H54 (cell line): Measurements from ENCODE around the gene OLFM3.

Experiments used
- DNase-seq: peaks from one replicate; pipeline ENCODE4 v3.0.0; 2011; ENCODE audit warnings: low spot score, mixed read lengths; ENCODE audit not compliant: insufficient read length
- FAIRE-seq: peaks from 3 replicates; lab custom pipeline; 2011; peaks lifted over from hg19 to GRCh38; lab: Jason Lieb, UNC
- POLR2A ChIP-seq: IDR thresholded peaks from 2 replicates; pipeline ENCODE4 v1.6.1; 2011; ENCODE audit warnings: low read depth, mild to moderate bottlenecking, low read length

OLFM3 gene

DNA sequence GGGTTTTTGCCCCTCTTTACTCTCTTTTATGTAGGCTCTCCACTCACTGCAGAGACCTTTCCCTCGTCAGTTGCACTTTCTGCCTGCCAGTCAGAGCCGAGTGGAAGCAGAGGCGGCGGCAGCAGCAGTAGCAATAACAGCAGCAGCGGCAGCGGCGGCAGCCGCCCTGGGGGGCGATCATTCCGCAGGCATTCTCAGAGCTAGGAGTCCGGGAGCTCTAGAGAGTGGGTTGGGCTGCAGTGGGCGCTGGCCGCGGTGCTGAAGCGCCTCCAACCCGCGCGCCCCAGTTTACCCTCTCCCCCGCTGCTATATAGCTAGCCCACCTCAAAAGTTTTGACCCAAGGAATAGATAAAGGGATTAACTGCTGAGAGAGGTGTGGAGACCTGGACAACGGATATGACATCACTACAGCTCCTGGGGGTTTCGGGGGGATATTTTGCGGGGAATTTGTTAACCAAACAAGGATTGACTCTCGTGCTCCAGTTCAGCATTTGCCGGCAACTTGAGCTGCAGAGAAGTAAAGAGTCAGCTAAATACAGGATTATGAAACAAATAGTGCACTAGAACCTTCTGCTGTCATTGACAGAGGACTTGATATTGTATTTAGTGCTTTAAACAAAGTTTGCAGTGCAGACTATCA is at the start of gene OLFM3:
OLFM3 (minus strand) TSS at position 102 of the 641 bp plus-strand sequence.
- DNase-seq: no peak

DNA sequence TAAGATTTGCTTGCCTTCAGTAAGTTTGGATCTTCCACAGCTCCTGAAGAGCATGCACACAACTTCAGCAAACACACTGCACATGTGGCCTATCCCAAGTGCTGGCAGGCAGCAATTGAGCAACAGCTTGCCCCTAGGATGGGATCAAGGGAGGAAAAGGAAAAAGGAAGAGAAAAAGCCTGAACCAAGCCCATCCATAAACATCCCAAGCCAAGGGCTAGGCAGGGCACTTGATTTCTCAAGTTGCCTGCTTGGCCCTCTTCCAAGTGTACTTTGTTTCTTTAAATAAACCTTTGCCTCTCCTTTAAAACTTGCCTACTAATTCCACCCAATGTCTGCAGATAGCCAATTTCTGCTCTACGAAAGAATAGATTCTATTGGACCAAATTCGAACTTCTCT is 49.0 kb upstream of the OLFM3 start:
- TF ChIP-seq POLR2A: no peak
- FAIRE-seq (no peak), DNase-seq (no peak)

More for the DNA sequence above, at the start of gene OLFM3:
- TF ChIP-seq POLR2A: no peak
- FAIRE-seq: no peak

DNA sequence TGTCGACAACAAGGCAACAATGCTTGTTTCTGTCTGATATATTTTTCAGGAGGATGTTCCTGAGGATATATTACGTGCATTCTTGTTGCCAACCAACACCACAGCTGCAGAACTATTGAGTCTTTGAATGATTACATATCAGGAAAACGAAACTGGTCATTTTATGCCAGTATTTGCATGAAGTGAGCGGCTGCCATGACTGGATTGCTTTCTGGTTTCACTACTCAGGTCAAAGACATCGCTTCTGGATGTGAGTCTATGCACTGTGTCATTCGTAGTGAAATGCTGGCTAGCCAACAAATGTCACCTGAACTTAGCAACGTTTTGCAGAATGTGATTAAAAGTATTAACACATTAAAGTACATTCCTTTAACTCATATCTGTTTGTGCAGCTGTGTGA is 35.8 kb upstream of the OLFM3 start:
- DNase-seq: no peak
- FAIRE-seq: no peak
- TF ChIP-seq POLR2A: no peak

DNA sequence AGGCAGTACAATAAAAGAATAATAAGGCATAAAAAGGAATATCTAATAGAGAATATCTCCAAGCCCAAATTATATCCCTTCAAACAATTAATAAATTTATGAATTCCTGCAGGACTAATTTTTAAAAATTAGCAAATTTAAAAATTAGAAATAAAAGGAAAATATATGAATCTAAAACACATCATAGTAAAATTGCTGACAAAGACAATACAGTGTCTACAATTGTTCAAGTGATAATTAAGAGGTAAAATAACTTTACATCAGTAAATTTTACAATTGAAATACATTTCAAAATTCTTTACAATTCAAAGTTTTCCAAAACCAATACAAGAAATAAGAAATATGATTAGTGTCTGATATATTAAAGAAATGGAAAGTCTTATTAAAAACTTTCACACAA is 22.8 kb upstream of the OLFM3 start:
- FAIRE-seq (no peak), DNase-seq (no peak)
- no peak for TF ChIP-seq POLR2A

GRCh38 chr1:102015728-102016127 is 19.0 kb upstream of the OLFM3 start:
- DNase-seq (no peak), FAIRE-seq (no peak)
- TF ChIP-seq POLR2A: no peak

GRCh38 chr1:102002057-102002456 is 5.3 kb upstream of the OLFM3 start:
- no peak for TF ChIP-seq POLR2A
- DNase-seq: no peak
- FAIRE-seq: no peak

DNA sequence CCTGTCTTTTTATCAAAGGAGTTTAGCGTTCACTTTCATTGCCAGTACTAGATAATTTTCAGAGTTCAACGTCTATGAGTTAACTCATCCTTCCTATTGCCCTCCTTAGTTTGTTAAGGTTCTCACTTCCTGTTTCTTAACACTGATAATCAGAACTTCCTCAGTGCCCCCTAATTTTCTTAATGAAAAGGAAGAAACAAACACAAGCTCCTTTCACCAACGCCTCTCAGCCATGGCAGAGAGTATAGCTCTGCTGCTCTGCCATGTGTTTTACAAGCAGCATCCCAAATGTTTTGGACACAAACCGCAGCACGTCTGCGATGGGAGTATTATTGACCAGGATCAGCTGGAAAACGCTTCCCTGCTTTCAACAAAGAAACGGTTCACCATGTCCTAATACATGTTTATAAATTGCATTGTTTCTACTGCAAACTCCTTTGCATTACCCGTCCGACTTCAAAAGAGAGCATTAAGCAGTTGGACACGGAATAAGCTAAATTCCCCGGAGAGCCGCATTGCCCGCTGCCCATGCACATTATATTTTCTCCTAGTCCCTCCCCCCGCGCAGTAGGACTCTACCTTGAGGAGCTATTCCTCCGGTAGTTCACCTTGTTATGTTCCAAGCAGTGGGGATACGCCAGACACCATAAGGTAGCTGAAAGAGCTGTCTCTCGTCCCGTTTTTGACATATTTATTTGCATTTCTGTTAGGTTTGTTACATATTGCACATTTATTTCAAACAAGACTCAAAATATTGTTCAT is 561 bp downstream of the OLFM3 start:
- FAIRE-seq (no peak), DNase-seq (no peak)
- TF ChIP-seq POLR2A: no peak

- TF ChIP-seq POLR2A: no peak
- DNase-seq (no peak), FAIRE-seq (no peak)
Measured at GRCh38 chr1:101993710-101994109, 3.0 kb downstream of the OLFM3 start.

DNA sequence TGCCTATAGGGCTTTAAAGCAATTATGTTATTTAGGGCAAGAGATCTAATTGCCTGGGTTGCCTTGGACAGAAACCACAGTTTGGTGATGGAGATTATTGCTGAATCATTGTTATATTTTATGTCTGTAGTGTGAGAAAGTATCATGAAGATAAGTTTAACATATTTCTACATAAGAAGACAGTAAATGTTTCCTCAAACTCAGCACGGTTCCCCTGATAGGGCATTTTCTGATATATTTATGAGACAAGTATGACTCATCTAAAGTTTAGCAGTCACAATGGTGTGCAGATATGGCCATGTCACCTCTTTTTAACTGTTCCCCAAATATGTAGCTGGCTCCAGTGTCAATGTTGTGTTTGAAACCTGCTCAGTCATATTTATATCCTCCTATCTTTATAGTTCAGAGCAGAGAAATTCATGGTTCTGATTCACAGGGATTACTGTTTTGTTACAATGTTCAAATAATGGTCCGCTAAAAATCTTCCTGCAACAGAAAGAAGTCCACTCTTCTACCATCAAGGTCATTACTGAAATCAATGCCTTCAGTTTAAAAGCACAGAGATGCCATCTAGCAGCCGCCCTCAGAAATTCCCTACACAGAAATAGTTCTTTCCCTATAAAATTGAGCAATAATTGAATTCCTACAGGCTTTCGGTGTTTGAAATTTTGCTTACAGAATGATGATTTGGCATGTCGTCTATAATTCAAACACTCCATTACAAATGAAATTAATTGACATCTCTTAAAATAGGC is 3.7 kb downstream of the OLFM3 start:
- DNase-seq (no peak), FAIRE-seq (no peak)
- no peak for TF ChIP-seq POLR2A

DNA sequence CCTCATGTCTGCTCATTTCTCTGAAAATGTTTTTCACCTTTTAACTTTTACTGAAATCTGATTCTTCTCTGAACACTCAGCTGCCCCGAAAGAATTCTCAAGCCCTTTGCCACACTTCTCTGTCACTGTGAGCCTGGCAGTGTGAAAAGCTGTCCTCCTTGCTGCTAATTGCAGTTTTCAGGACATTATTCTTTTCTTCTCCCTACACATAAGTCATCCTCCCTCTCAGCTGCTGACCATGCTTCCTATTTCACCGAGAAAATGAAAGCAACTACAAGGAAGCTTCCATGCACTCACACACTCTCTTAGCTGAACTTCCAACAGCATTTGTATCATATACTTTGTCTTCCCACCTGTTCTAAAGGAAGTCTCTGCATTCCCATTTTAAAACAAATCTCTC is 15.8 kb downstream of the OLFM3 start:
- DNase-seq (no peak), FAIRE-seq (no peak)
- no peak for TF ChIP-seq POLR2A

DNA sequence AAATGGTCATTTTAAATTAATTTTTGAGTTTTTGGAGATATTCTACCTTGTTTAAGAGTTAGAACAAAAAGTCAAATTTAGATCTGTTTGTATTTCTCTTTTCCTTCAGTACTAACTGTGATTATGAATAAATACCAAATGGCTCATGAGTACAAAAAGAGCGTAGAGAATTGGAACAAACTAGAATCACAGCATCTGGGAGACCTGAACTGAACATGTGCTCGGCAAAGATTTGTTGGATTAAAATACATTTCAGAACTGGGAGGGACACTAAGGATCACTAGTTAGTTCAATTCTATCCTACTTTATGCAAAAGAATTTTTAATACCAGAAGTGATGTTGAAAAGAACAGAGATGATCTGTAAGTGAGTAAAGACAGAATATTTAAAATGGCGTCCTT is 19.5 kb downstream of the OLFM3 start:
- no peak for TF ChIP-seq POLR2A
- DNase-seq: no peak
- no peak for FAIRE-seq

DNA sequence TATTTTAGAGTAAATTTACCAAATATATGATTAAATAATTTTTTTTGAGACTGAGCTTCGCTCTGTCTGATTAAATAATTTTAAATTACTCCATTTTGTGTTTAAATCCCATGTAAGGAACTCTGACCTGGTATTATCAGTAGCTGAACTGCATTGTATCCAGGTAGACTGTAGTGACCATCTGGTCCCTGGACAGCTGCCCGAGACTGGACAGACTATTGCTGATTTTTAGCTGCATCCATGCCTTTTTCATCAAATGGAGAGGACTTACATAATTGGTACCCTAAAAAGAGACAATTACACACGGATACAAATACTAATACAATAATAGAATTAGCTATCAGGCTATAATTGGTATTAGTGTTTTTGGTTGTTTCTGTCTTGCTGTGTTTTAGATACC is 20.6 kb downstream of the OLFM3 start:
- TF ChIP-seq POLR2A: no peak
- no peak for DNase-seq

GRCh38 chr1:101975371-101975770 is 21.4 kb downstream of the OLFM3 start:
- FAIRE-seq (no peak), DNase-seq (no peak)
- TF ChIP-seq POLR2A: no peak

More for the DNA sequence above, 20.6 kb downstream of the OLFM3 start:
- no peak for FAIRE-seq

DNA sequence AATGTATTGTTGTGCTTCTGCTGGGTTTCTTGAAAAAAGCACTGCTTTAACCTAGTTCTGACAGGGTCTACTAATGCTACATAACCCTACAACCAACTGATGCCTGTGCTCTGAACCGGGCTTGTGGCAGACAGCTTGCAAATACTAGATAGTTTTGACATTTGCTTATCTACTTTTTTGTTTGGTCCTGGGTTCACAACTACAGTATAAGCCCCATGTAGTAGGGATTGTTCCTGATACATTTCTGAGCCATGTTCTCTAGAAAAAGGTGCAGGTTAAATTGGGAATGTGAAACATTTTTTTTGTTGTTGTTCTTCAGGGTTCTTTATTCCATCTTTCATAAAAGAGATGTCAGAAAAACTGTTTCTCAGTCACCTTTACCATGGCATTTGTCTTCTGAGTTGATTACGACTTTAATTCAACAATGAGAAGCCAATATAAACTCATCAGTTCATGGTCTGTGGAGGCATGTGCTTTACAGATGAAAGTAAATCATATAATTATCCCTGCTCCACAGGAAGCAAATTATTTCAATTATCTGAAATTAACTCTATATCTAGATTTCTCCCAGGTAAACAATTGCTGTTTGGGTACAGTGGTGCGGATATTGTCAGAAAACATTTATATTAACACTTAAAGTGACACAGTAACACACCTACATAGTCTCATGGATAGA is 22.0 kb downstream of the OLFM3 start:
- TF ChIP-seq POLR2A: no peak
- DNase-seq (no peak), FAIRE-seq (no peak)
